ENCODE results near the gene TMED7. TPM values are rescaled to one million over a fixed set of nuclear protein-coding genes. Genes with fewer than 3 reads are reported as not detected.

The TMED7 gene
- total RNA-seq, 4 donors from 2014 or later: 57.7 to 83.4 (median 71.7) TPM

DNA sequence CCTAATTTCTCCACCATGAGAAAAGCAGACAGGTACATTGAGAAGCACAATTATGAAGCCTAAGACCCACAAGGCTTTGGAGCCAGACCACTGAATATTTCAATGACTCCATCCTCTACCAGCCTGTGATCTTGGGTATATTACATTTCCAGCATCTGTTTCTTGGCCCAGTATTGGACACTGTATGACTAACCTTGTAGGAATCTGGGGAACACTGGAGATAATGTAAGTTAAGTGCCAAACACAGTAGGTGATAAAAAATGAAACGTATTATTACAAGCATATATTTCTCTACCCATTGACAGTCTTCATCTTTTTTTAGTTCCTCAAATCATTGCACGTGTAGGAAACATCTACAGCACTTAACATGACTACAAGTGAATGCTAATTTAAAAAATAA lies 52.7 kb downstream of the TMED7 start:
- H3K9me3 ChIP-seq: no peaks in the 10 kb centered on the region
- WGBS: 65% methylated on average over 2 of the region's 2 CpGs

DNA sequence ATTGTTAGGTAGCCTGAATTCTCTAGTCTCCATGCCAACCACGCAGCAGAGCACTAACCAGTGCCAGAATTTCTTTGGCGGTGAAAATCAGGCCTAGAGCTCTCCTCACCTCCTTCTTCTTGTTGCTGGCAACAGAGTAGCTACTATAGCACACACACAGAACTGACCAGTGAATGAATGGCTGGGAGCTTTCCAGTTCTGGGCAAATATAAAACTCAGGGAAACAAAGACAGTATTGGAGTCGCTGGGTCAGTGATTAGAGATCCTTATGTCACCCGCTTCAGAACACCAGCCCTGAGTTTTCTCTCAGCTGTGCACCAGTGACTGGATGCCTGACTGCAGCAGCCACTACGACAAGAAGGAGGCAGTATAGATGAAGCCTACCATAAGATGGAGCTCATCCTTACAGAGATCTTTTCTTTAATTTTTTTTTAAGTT lies 54.4 kb downstream of the TMED7 start:
- Histone ChIP-seq H3K9me3 (no peaks in the 10 kb centered on the region), H3K27me3 (no peaks in the 10 kb centered on the region), H3K4me1 (no peaks in the 10 kb centered on the region), H3K36me3 (no peaks in the 10 kb centered on the region), H3K4me3 (no peak overlapping the region), H3K27ac (no peak overlapping the region)
- 81% methylated on average over 5 of the region's 5 CpGs for WGBS
- TF ChIP-seq POLR2A (IDR thresholded peaks at IDR 0.05) (no peak), CTCF (IDR thresholded peaks at IDR 0.05) (no peak), EP300 (IDR thresholded peaks at IDR 0.05) (no peak), POLR2AphosphoS5 (IDR thresholded peaks at IDR 0.05) (no peak)
- DNase-seq (ENCODE audit: low spot score in 2 of 2): no peak

More for the DNA sequence above, 52.7 kb downstream of the TMED7 start:
- H3K4me1 ChIP-seq: no peaks in the 10 kb centered on the region
- no peak for DNase-seq (ENCODE audit: low spot score in 2 of 2)
- no peak for TF ChIP-seq POLR2A (IDR thresholded peaks at IDR 0.05)
- TF ChIP-seq CTCF (IDR thresholded peaks at IDR 0.05): no peak
- TF ChIP-seq EP300 (IDR thresholded peaks at IDR 0.05): no peak
- no peak for TF ChIP-seq POLR2AphosphoS5 (IDR thresholded peaks at IDR 0.05)
- H3K27me3 ChIP-seq: no peaks in the 10 kb centered on the region
- no peak overlapping the region for H3K27ac ChIP-seq
- no peak overlapping the region for H3K4me3 ChIP-seq
- H3K36me3 ChIP-seq: no peaks in the 10 kb centered on the region

- Histone ChIP-seq H3K4me1 (no peaks in the 10 kb centered on the region), H3K36me3 (no peaks in the 10 kb centered on the region), H3K27ac (no peak overlapping the region), H3K4me3 (no peak overlapping the region), H3K27me3 (no peaks in the 10 kb centered on the region), H3K9me3 (no peaks in the 10 kb centered on the region)
- WGBS: 81% methylated on average over 1 of the region's 1 CpG
- no peak for DNase-seq (ENCODE audit: low spot score in 2 of 2)
- TF ChIP-seq EP300 (IDR thresholded peaks at IDR 0.05) (no peak), CTCF (IDR thresholded peaks at IDR 0.05) (no peak), POLR2AphosphoS5 (IDR thresholded peaks at IDR 0.05) (no peak), POLR2A (IDR thresholded peaks at IDR 0.05) (no peak)
Measured at GRCh38 chr5:115568668-115569067, 57.2 kb downstream of the TMED7 start.

GRCh38 chr5:115565233-115565632 lies 60.6 kb downstream of the TMED7 start:
- H3K4me1 ChIP-seq: no peaks in the 10 kb centered on the region
- TF ChIP-seq POLR2A (IDR thresholded peaks at IDR 0.05): no peak
- no peak overlapping the region for H3K27ac ChIP-seq
- no peaks in the 10 kb centered on the region for H3K27me3 ChIP-seq
- no peak overlapping the region for H3K4me3 ChIP-seq
- 53% methylated on average over 2 of the region's 2 CpGs for WGBS
- no peak for DNase-seq (ENCODE audit: low spot score in 2 of 2)
- H3K36me3 ChIP-seq: no peaks in the 10 kb centered on the region
- H3K9me3 ChIP-seq: no peaks in the 10 kb centered on the region

Other genes starting within 250 kb of the TMED7 start
- 10 to 100 TPM; 15.4 to 17.8 (median 16.5) TPM for gene FEM1C, start 81.3 kb downstream of the TMED7 start, total RNA-seq
- gene TICAM2, start 23.6 kb downstream of the TMED7 start, total RNA-seq: under 1 TPM in 2 of 4 donors, not detected in 2; 0.25 to 0.48 TPM
- gene CDO1, start 190.6 kb upstream of the TMED7 start, total RNA-seq: 1 to 10 TPM; 2.6 to 6.0 (median 4.4) TPM
- 10 to 100 TPM; 22.8 to 52.5 (median 24.7) TPM for gene ATG12, start 215.5 kb upstream of the TMED7 start, total RNA-seq
- gene AP3S1, start 215.9 kb upstream of the TMED7 start, total RNA-seq: 100 to 1,000 TPM in 2 of 4 donors, 10 to 100 TPM in 2; 34.9 to 115 (median 70.3) TPM

All from suprapubic skin (tissue), 4 donors.